Measurements from ENCODE around the gene GABBR1. TPM values are rescaled to one million over a fixed set of nuclear protein-coding genes. Genes with fewer than 3 reads are reported as not detected.
A peak's percentile ranks its signal among the peaks of the same experiment; 100 is the strongest.

The GABBR1 gene
- total RNA-seq, 1 experiment from 2014 or later = 21.8 TPM

- DNase-seq = no peak
- Histone ChIP-seq H3K27me3 (ENCODE audit: control insufficient read depth, insufficient read depth, low read length) (no peaks in the 10 kb centered on the region), H3K4me3 (ENCODE audit: insufficient read depth, low read depth, low read length) (no peak overlapping the region), H3K36me3 (replicated peaks; ENCODE audit: control insufficient read depth, insufficient read depth, low read length) (no peaks in the 10 kb centered on the region; the same call in 1 of the 2 replicates)
Observed at GRCh38 chr6:29590218-29590808, 42.7 kb downstream of the GABBR1 start.

GRCh38 chr6:29589423-29590048 is 43.4 kb downstream of the GABBR1 start:
- peak; percentile 49 for DNase-seq
- H3K4me3 ChIP-seq (ENCODE audit: insufficient read depth, low read depth, low read length) = no peak overlapping the region

GRCh38 chr6:29584821-29585220 is 48.2 kb downstream of the GABBR1 start, which contains the start of gene OR2H2:
OR2H2 (plus strand) TSS chr6:29585121; CDS start chr6:29587945, 2,824 bp downstream.
- no peaks in the 10 kb centered on the region for H3K27me3 ChIP-seq (ENCODE audit: control insufficient read depth, insufficient read depth, low read length)
- no peak for DNase-seq
- no peaks in the 10 kb centered on the region; the same call in 1 of the 2 replicates for H3K36me3 ChIP-seq (replicated peaks; ENCODE audit: control insufficient read depth, insufficient read depth, low read length)
- no peak within 1 kb of the TSS for H3K4me3 ChIP-seq (ENCODE audit: insufficient read depth, low read depth, low read length)

More at GRCh38 chr6:29589423-29590048, 43.4 kb downstream of the GABBR1 start:
- H3K36me3 ChIP-seq (replicated peaks; ENCODE audit: control insufficient read depth, insufficient read depth, low read length) = no peaks in the 10 kb centered on the region; the same call in 1 of the 2 replicates
- H3K27me3 ChIP-seq (ENCODE audit: control insufficient read depth, insufficient read depth, low read length) = no peaks in the 10 kb centered on the region

GRCh38 chr6:29577544-29577943 is 55.4 kb downstream of the GABBR1 start:
- no peak for DNase-seq
- no peak overlapping the region for H3K4me3 ChIP-seq (ENCODE audit: insufficient read depth, low read depth, low read length)

GRCh38 chr6:29576056-29576455 is 56.9 kb downstream of the GABBR1 start:
- H3K27me3 ChIP-seq (ENCODE audit: control insufficient read depth, insufficient read depth, low read length) = no peaks in the 10 kb centered on the region; the same call in 1 of the 2 replicates
- H3K4me3 ChIP-seq (ENCODE audit: insufficient read depth, low read depth, low read length) = no peak overlapping the region
- H3K36me3 ChIP-seq (replicated peaks; ENCODE audit: control insufficient read depth, insufficient read depth, low read length) = no peaks in the 10 kb centered on the region
- DNase-seq = no peak

More at GRCh38 chr6:29577544-29577943, 55.4 kb downstream of the GABBR1 start:
- Histone ChIP-seq H3K27me3 (ENCODE audit: control insufficient read depth, insufficient read depth, low read length) (no peaks in the 10 kb centered on the region; the same call in 1 of the 2 replicates), H3K36me3 (replicated peaks; ENCODE audit: control insufficient read depth, insufficient read depth, low read length) (no peaks in the 10 kb centered on the region)

GRCh38 chr6:29567991-29568390 is 65.0 kb downstream of the GABBR1 start:
- DNase-seq = no peak
- Histone ChIP-seq H3K4me3 (ENCODE audit: insufficient read depth, low read depth, low read length) (no peak overlapping the region), H3K36me3 (replicated peaks; ENCODE audit: control insufficient read depth, insufficient read depth, low read length) (no peaks in the 10 kb centered on the region), H3K27me3 (ENCODE audit: control insufficient read depth, insufficient read depth, low read length) (no peaks in the 10 kb centered on the region)

GRCh38 chr6:29567541-29567940 is 65.4 kb downstream of the GABBR1 start:
- no peak for DNase-seq
- no peaks in the 10 kb centered on the region for H3K27me3 ChIP-seq (ENCODE audit: control insufficient read depth, insufficient read depth, low read length)
- H3K36me3 ChIP-seq (replicated peaks; ENCODE audit: control insufficient read depth, insufficient read depth, low read length) = no peaks in the 10 kb centered on the region
- H3K4me3 ChIP-seq (ENCODE audit: insufficient read depth, low read depth, low read length) = no peak overlapping the region

- no peaks in the 10 kb centered on the region for H3K27me3 ChIP-seq (ENCODE audit: control insufficient read depth, insufficient read depth, low read length)
- DNase-seq = no peak
- H3K36me3 ChIP-seq (replicated peaks; ENCODE audit: control insufficient read depth, insufficient read depth, low read length) = no peaks in the 10 kb centered on the region
- no peak overlapping the region for H3K4me3 ChIP-seq (ENCODE audit: insufficient read depth, low read depth, low read length)
Observed at GRCh38 chr6:29566856-29567255, 66.1 kb downstream of the GABBR1 start.

- no peaks in the 10 kb centered on the region for H3K36me3 ChIP-seq (replicated peaks; ENCODE audit: control insufficient read depth, insufficient read depth, low read length)
- DNase-seq = no peak
- no peak overlapping the region for H3K4me3 ChIP-seq (ENCODE audit: insufficient read depth, low read depth, low read length)
- no peaks in the 10 kb centered on the region for H3K27me3 ChIP-seq (ENCODE audit: control insufficient read depth, insufficient read depth, low read length)
Observed at GRCh38 chr6:29564875-29565274, 68.1 kb downstream of the GABBR1 start.

- DNase-seq = no peak
- H3K36me3 ChIP-seq (replicated peaks; ENCODE audit: control insufficient read depth, insufficient read depth, low read length) = no peaks in the 10 kb centered on the region
- no peak overlapping the region for H3K4me3 ChIP-seq (ENCODE audit: insufficient read depth, low read depth, low read length)
- no peaks in the 10 kb centered on the region for H3K27me3 ChIP-seq (ENCODE audit: control insufficient read depth, insufficient read depth, low read length)
Observed at GRCh38 chr6:29563435-29563965, 69.5 kb downstream of the GABBR1 start.

- DNase-seq = no peak
- Histone ChIP-seq H3K4me3 (ENCODE audit: insufficient read depth, low read depth, low read length) (no peak overlapping the region), H3K36me3 (replicated peaks; ENCODE audit: control insufficient read depth, insufficient read depth, low read length) (no peaks in the 10 kb centered on the region), H3K27me3 (ENCODE audit: control insufficient read depth, insufficient read depth, low read length) (peaks cover 3% of the 10 kb centered on the region; the same call in 1 of the 2 replicates)
Observed at GRCh38 chr6:29561606-29562181, 71.3 kb downstream of the GABBR1 start.

- peaks cover 9% of the 10 kb centered on the region for H3K27me3 ChIP-seq (ENCODE audit: control insufficient read depth, insufficient read depth, low read length)
- H3K4me3 ChIP-seq (ENCODE audit: insufficient read depth, low read depth, low read length) = no peak overlapping the region
- no peaks in the 10 kb centered on the region for H3K36me3 ChIP-seq (replicated peaks; ENCODE audit: control insufficient read depth, insufficient read depth, low read length)
- DNase-seq = no peak
Observed at GRCh38 chr6:29561091-29561490, 71.9 kb downstream of the GABBR1 start.

- Histone ChIP-seq H3K4me3 (ENCODE audit: insufficient read depth, low read depth, low read length) (no peak within 1 kb of the TSS), H3K36me3 (replicated peaks; ENCODE audit: control insufficient read depth, insufficient read depth, low read length) (no peaks in the 10 kb centered on the region), H3K27me3 (ENCODE audit: control insufficient read depth, insufficient read depth, low read length) (peaks cover 23% of the 10 kb centered on the region)
- DNase-seq = no peak
Observed at GRCh38 chr6:29559524-29560287, 73.3 kb downstream of the GABBR1 start, which contains the start of gene UBD. UBD (minus strand) TSS chr6:29559732; CDS start chr6:29559701, 31 bp downstream.

GRCh38 chr6:29558439-29559079 is 74.4 kb downstream of the GABBR1 start:
- H3K36me3 ChIP-seq (replicated peaks; ENCODE audit: control insufficient read depth, insufficient read depth, low read length) = no peaks in the 10 kb centered on the region
- no peak overlapping the region for H3K4me3 ChIP-seq (ENCODE audit: insufficient read depth, low read depth, low read length)
- no peak for DNase-seq
- H3K27me3 ChIP-seq (ENCODE audit: control insufficient read depth, insufficient read depth, low read length) = peaks cover 34% of the 10 kb centered on the region

All from H7 (cell line).